SK-N-SH (cell line): ENCODE measurements around the gene KCNK5. TPM values are rescaled to one million over a fixed set of nuclear protein-coding genes. Genes with fewer than 3 reads are reported as not detected.

Experiments used
- CTCF ChIA-PET: fragments of 300-600, 350-600 bp; formaldehyde crosslinking; extraction: SDS; loops from one replicate; lab custom pipeline; 2021; lab: Yijun Ruan, JAX
- POLR2A ChIA-PET: fragments of 350-600 bp; sonication (Branson Sonifier 250); formaldehyde crosslinking; extraction: SDS; loops from one replicate; lab custom pipeline; 2020; ENCODE audit warnings: antibody characterized with exemption, inconsistent platforms; lab: Yijun Ruan, JAX
- DNase-seq: peaks from one replicate; pipeline ENCODE4 v3.0.0; 2012
- H2AFZ ChIP-seq: fragments of 200-600 bp; sonication (generic); 2 replicates; pipeline ENCODE4 v1.8.1; 2016; ENCODE audit warnings: antibody characterized with exemption, mild to moderate bottlenecking, low read depth
- H3F3A ChIP-seq: fragments of 200-600 bp; sonication (generic); replicated peaks from 2 replicates; pipeline ENCODE3; 2016; ENCODE audit warnings: antibody characterized with exemption, mild to moderate bottlenecking; ENCODE audit not compliant: insufficient read depth
- H3K27ac ChIP-seq, 2 experiments: fragments of 200-500 bp in 1 of 2; fragments of 200-600 bp in 1 of 2; sonication (Bioruptor generic) in 1 of 2; sonication (generic), shearing (Covaris generic) in 1 of 2; 2 replicates each; pipeline versions ENCODE4 v1.5.1 to v1.6.1; 2014 to 2016; ENCODE audit warnings: low read depth in 2 of 2, inconsistent platforms in 1 of 2, low read length in 1 of 2, mild to moderate bottlenecking in 1 of 2, mixed read lengths in 1 of 2
- H3K27me3 ChIP-seq: fragments of 200-600 bp; sonication (generic), shearing (Covaris generic); 2 replicates; pipeline ENCODE4 v1.6.1; 2016; ENCODE audit warnings: mixed run types; ENCODE audit not compliant: insufficient read depth
- H3K36me3 ChIP-seq, 2 experiments: fragments of 200-500 bp in 1 of 2; fragments of 200-600 bp in 1 of 2; sonication (Bioruptor generic) in 1 of 2; sonication (generic) in 1 of 2; replicated peaks in 1 of 2; 2 replicates each; pipeline versions ENCODE3 to v1.5.1; 2014 to 2016; ENCODE audit warnings: low read length in 1 of 2, mild to moderate bottlenecking in 1 of 2; ENCODE audit not compliant: insufficient read depth in 2 of 2, control insufficient read depth in 1 of 2
- H3K4me1 ChIP-seq, 2 experiments: fragments of 200-500 bp in 1 of 2; fragments of 200-600 bp in 1 of 2; sonication (Bioruptor generic) in 1 of 2; sonication (generic), shearing (Covaris generic) in 1 of 2; 2 replicates each; pipeline versions ENCODE4 v1.5.1 to v1.6.1; 2014 to 2016; ENCODE audit warnings: low read depth in 1 of 2, low read length in 1 of 2, mixed run types in 1 of 2; ENCODE audit not compliant: insufficient read depth in 2 of 2, control insufficient read depth in 1 of 2
- H3K4me2 ChIP-seq: fragments of 200-600 bp; sonication (generic), shearing (Covaris generic); 2 replicates; pipeline ENCODE4 v1.6.1; 2017; ENCODE audit warnings: mixed run types
- H3K4me3 ChIP-seq, 2 experiments: fragments of 200-500 bp in 1 of 2; fragments of 200-600 bp in 1 of 2; sonication (Bioruptor generic) in 1 of 2; sonication (generic), shearing (Covaris generic) in 1 of 2; 2 replicates each; pipeline versions ENCODE4 v1.5.1 to v1.8.1; 2014 to 2016; ENCODE audit warnings: low read depth in 2 of 2, inconsistent platforms in 1 of 2, low read length in 1 of 2, mild to moderate bottlenecking in 1 of 2, mixed read lengths in 1 of 2, moderate library complexity in 1 of 2
- H3K79me2 ChIP-seq: fragments of 200-600 bp; sonication (generic); 2 replicates; pipeline ENCODE4 v1.8.1; 2017; ENCODE audit warnings: mild to moderate bottlenecking; ENCODE audit not compliant: insufficient read depth
- H3K9ac ChIP-seq: fragments of 200-600 bp; sonication (generic); 2 replicates; pipeline ENCODE4 v1.6.1; 2017; ENCODE audit warnings: mixed run types
- H3K9me2 ChIP-seq: fragments of 200-600 bp; sonication (generic); 2 replicates; pipeline ENCODE4 v1.6.1; 2017; ENCODE audit warnings: mixed run types
- H3K9me3 ChIP-seq: fragments of 200-600 bp; sonication (generic); 2 replicates; pipeline ENCODE4 v1.6.1; 2017; ENCODE audit warnings: mixed run types, mild to moderate bottlenecking, moderate library complexity
- H4K20me1 ChIP-seq: fragments of 200-600 bp; sonication (generic); 2 replicates; pipeline ENCODE4 v1.6.1; 2017; ENCODE audit warnings: mild to moderate bottlenecking, mixed run types; ENCODE audit not compliant: insufficient read depth
- CHD2 ChIP-seq: fragments of 150-350 bp; IDR thresholded peaks from 2 replicates; pipeline ENCODE4 v1.6.1; 2018; ENCODE audit warnings: low read length; ENCODE audit not compliant: partially characterized antibody
- EP300 ChIP-seq, 2 experiments: IDR thresholded peaks; 2 replicates each; pipeline versions ENCODE4 v1.4.0 to v1.6.1; 2012; ENCODE audit warnings: borderline replicate concordance in 1 of 2, low read depth in 1 of 2, low read length in 1 of 2
- FOSL2 ChIP-seq: IDR thresholded peaks from 2 replicates; pipeline ENCODE4 v1.4.0; 2012; ENCODE audit warnings: low read depth, mild to moderate bottlenecking, moderate library complexity, borderline replicate concordance
- FOXJ3 ChIP-seq: sonication (generic); formaldehyde crosslinking; IDR thresholded peaks from 2 replicates; pipeline ENCODE4 v1.5.1; 2020; ENCODE audit warnings: mild to moderate bottlenecking, missing genetic modification reagents
- IRF3 ChIP-seq: fragments of 150-350 bp; IDR thresholded peaks from 2 replicates; pipeline ENCODE4 v1.6.1; 2016; ENCODE audit warnings: mild to moderate bottlenecking, low read depth, low read length
- JUND ChIP-seq: IDR thresholded peaks from 2 replicates; pipeline ENCODE4 v1.4.0; 2012
- MEF2A ChIP-seq: IDR thresholded peaks from 2 replicates; pipeline ENCODE4 v1.4.0; 2012; ENCODE audit warnings: low read depth, borderline replicate concordance
- MXI1 ChIP-seq: IDR thresholded peaks from 2 replicates; pipeline ENCODE4 v1.6.1; 2012; ENCODE audit warnings: mild to moderate bottlenecking, low read depth, low read length, improper control_type of control experiment
- NRF1 ChIP-seq: IDR thresholded peaks from 2 replicates; pipeline ENCODE4 v1.6.1; 2012; ENCODE audit warnings: low read depth, mild to moderate bottlenecking, low read length
- POLR2AphosphoS5 ChIP-seq: IDR thresholded peaks from 2 replicates; pipeline ENCODE4 v1.6.1; 2012; ENCODE audit warnings: low read depth, low read length
- REST ChIP-seq: IDR thresholded peaks from 2 replicates; pipeline ENCODE4 v1.6.1; 2012; ENCODE audit warnings: mild to moderate bottlenecking, low read depth, low read length, moderate library complexity
- RFX5 ChIP-seq: IDR thresholded peaks from 2 replicates; pipeline ENCODE4 v1.6.1; 2012; ENCODE audit warnings: mild to moderate bottlenecking, improper control_type of control experiment, low read length
- RXRA ChIP-seq: IDR thresholded peaks from 2 replicates; pipeline ENCODE4 v1.4.0; 2012; ENCODE audit warnings: low read depth, mild to moderate bottlenecking, borderline replicate concordance
- SIN3A ChIP-seq: IDR thresholded peaks from 2 replicates; pipeline ENCODE4 v1.6.1; 2012; ENCODE audit warnings: low read depth, mild to moderate bottlenecking, low read length, moderate library complexity, borderline replicate concordance
- SMC3 ChIP-seq: IDR thresholded peaks from 2 replicates; pipeline ENCODE4 v1.6.1; 2012; ENCODE audit warnings: low read depth, low read length, improper control_type of control experiment
- TCF12 ChIP-seq: IDR thresholded peaks from 2 replicates; pipeline ENCODE4 v1.4.0; 2012
- USF1 ChIP-seq: IDR thresholded peaks from 2 replicates; pipeline ENCODE4 v1.4.0; 2012; ENCODE audit warnings: low read depth, borderline replicate concordance
- YY1 ChIP-seq: IDR thresholded peaks from 2 replicates; pipeline ENCODE4 v1.4.0; 2012; ENCODE audit warnings: low read depth, mild to moderate bottlenecking
- ZBTB33 ChIP-seq: IDR thresholded peaks from 2 replicates; pipeline ENCODE4 v1.4.0; 2012; ENCODE audit warnings: low read depth, borderline replicate concordance
- WGBS: methylation state at CpG from one replicate; pipeline ENCODE4 v1.1.6; 2017; ENCODE audit warnings: low lambda C conversion rate; 5-methylcytosine and 5-hydroxymethylcytosine counted together
- polyA plus RNA-seq, 3 experiments: library from polyadenylated mRNA; depleted of rRNA; stranded (reverse); fragments of >200 nt; gene quantifications; 2 replicates each; pipeline ENCODE4 v1.2.3, GENCODE V29; 2012

KCNK5 gene
- polyA plus RNA-seq, 1 of the 3 experiments (the other 2 are of a cell fraction): not detected

- no peak for TF ChIP-seq USF1
- no peak for TF ChIP-seq SIN3A
- no peak for TF ChIP-seq YY1
These were observed 7.5 kb upstream of the KCNK5 start (continued) for GRCh38 chr6:39236742-39237141.

GRCh38 chr6:39233333-39233732 is 4.1 kb upstream of the KCNK5 start:
- H3K27ac ChIP-seq: no peak overlapping the region
- ChIA-PET CTCF (interaction anchor here (1.6 kb wide), 2 partner anchors 14 to 70 kb away, joined by 5 to 8 read pairs; no protein-coding TSS in a partner anchor), POLR2A (no interaction called here)
- peaks cover 0 to 8% of the 10 kb centered on the region in 2 experiments; a peak in 1 of 4 replicates for H3K4me1 ChIP-seq
- no peaks in the 10 kb centered on the region for H3K9me3 ChIP-seq
- H3K4me3 ChIP-seq: no peak overlapping the region
- no peak overlapping the region for H3K9ac ChIP-seq
- H3K4me2 ChIP-seq: no peak overlapping the region
- no peaks in the 10 kb centered on the region for H3K79me2 ChIP-seq
- no peak for DNase-seq
- no peaks in the 10 kb centered on the region for H4K20me1 ChIP-seq
- TF ChIP-seq JUND: no peak
- TF ChIP-seq TCF12: no peak
- TF ChIP-seq ZBTB33: no peak
- 47% methylated on average over 8 of the region's 8 CpGs for WGBS
- H3K9me2 ChIP-seq: no peaks in the 10 kb centered on the region
- no peak overlapping the region for H2AFZ ChIP-seq
- no peaks in the 10 kb centered on the region for H3K36me3 ChIP-seq
- H3F3A ChIP-seq: no peaks in the 10 kb centered on the region
- H3K27me3 ChIP-seq: no peaks in the 10 kb centered on the region

GRCh38 chr6:39231521-39232243 is 2.4 kb upstream of the KCNK5 start:
- POLR2A ChIA-PET: no interaction called here
- H3F3A ChIP-seq: no peaks in the 10 kb centered on the region
- H3K9ac ChIP-seq: no peak overlapping the region
- no peaks in the 10 kb centered on the region for H3K27me3 ChIP-seq
- H3K36me3 ChIP-seq: no peaks in the 10 kb centered on the region
- H3K9me2 ChIP-seq: no peaks in the 10 kb centered on the region
- H3K27ac ChIP-seq: no peak overlapping the region
- CTCF ChIA-PET: no interaction called here
- no peaks in the 10 kb centered on the region for H4K20me1 ChIP-seq
- no peak overlapping the region for H2AFZ ChIP-seq
- peaks cover 0 to 8% of the 10 kb centered on the region in 2 experiments; a peak in 1 of 4 replicates for H3K4me1 ChIP-seq
- no peaks in the 10 kb centered on the region for H3K9me3 ChIP-seq
- DNase-seq: no peak
- whole genome bisulfite sequencing: 53% methylated on average over 6 of the region's 7 CpGs
- H3K79me2 ChIP-seq: no peaks in the 10 kb centered on the region
- no peak overlapping the region for H3K4me2 ChIP-seq
- H3K4me3 ChIP-seq: no peak overlapping the region
- TF ChIP-seq NRF1 (no peak), EP300 (IDR thresholded peaks at IDR 0.05; ENCODE audit: borderline replicate concordance in 1 of 2, low read depth in 1 of 2, low read length in 1 of 2) (no peak), IRF3 (no peak), POLR2AphosphoS5 (no peak), MXI1 (no peak), SMC3 (no peak), CHD2 (no peak), MEF2A (no peak), RFX5 (no peak), YY1 (no peak), FOSL2 (no peak), JUND (no peak), REST (no peak), RXRA (no peak), FOXJ3 (no peak)
